H1 (cell line): ENCODE measurements around the gene MYL9. TPM values are rescaled to one million over a fixed set of nuclear protein-coding genes. Genes with fewer than 3 reads are reported as not detected.

Source experiments
- CTCF ChIA-PET: fragments of 300-600 bp; sonication (Branson Sonifier 250); formaldehyde crosslinking; loops from one replicate; lab custom pipeline; 2021; ENCODE audit not compliant: partially characterized antibody; lab: Charles Lee
- POLR2A ChIA-PET: fragments of 300-600 bp; sonication (Branson Sonifier 250); formaldehyde crosslinking; loops from one replicate; lab custom pipeline; 2021; ENCODE audit warnings: inconsistent platforms; ENCODE audit not compliant: partially characterized antibody; lab: Charles Lee
- DNase-seq, 2 experiments: peaks; one replicate each; pipeline versions ENCODE4 v3.0.0 to v3.0.0-alpha.2; 2010 to 2022; ENCODE audit warnings: low spot score in 2 of 2, low read depth in 1 of 2, mixed read lengths in 1 of 2
- FAIRE-seq: peaks from 2 replicates; lab custom pipeline; 2011; peaks lifted over from hg19 to GRCh38; lab: Jason Lieb, UNC
- H2AFZ ChIP-seq: 2 replicates; pipeline ENCODE4 v1.8.1; 2012; ENCODE audit warnings: low read length, inconsistent platforms
- H2AK5ac ChIP-seq: 2 replicates; pipeline ENCODE4 v1.6.1; 2013; ENCODE audit warnings: low read depth, low read length
- H2BK120ac ChIP-seq: replicated peaks from 2 replicates; pipeline ENCODE3; 2013; ENCODE audit warnings: low read depth, low read length, inconsistent platforms
- H2BK12ac ChIP-seq: 2 replicates; pipeline ENCODE4 v1.6.1; 2013; ENCODE audit warnings: low read depth, low read length
- H2BK15ac ChIP-seq: 2 replicates; pipeline ENCODE4 v1.6.1; 2013; ENCODE audit warnings: low read length
- H2BK20ac ChIP-seq: 2 replicates; pipeline ENCODE4 v1.6.1; 2013; ENCODE audit warnings: low read length
- H2BK5ac ChIP-seq: 2 replicates; pipeline ENCODE4 v1.6.1; 2013; ENCODE audit warnings: low read depth, low read length
- H3K14ac ChIP-seq: 2 replicates; pipeline ENCODE4 v1.6.1; 2013; ENCODE audit warnings: inconsistent platforms; ENCODE audit not compliant: insufficient read length
- H3K18ac ChIP-seq: 2 replicates; pipeline ENCODE4 v1.6.1; 2013; ENCODE audit warnings: low read length; ENCODE audit errors: extremely low read depth
- H3K23ac ChIP-seq: 2 replicates; pipeline ENCODE4 v1.6.1; 2013; ENCODE audit warnings: inconsistent platforms; ENCODE audit not compliant: insufficient read length
- H3K23me2 ChIP-seq: 2 replicates; pipeline ENCODE4 v1.6.1; 2013; ENCODE audit warnings: low read depth, low read length
- H3K27ac ChIP-seq: 2 replicates; pipeline ENCODE4 v1.6.1; 2011; ENCODE audit warnings: low read depth, low read length, inconsistent platforms
- H3K27me3 ChIP-seq, 4 experiments: replicated peaks in 1 of 4; 1 replicate in 1 of 4; 2 replicates in 3 of 4; pipeline versions ENCODE4 v1.6.1 to v1.8.1; 2011 to 2013; ENCODE audit warnings: low read length in 3 of 4, mild to moderate bottlenecking in 3 of 4, inconsistent platforms in 2 of 4, mixed read lengths in 2 of 4, moderate library complexity in 1 of 4; ENCODE audit not compliant: control insufficient read depth in 3 of 4, insufficient read depth in 3 of 4; ENCODE audit errors: extremely low read depth in 1 of 4
- H3K36me3 ChIP-seq, 4 experiments: 2 replicates each; pipeline versions ENCODE4 v1.6.1 to v1.8.1; 2011 to 2013; ENCODE audit warnings: mild to moderate bottlenecking in 4 of 4, low read length in 3 of 4, moderate library complexity in 2 of 4, control low read depth in 1 of 4, inconsistent platforms in 1 of 4; ENCODE audit not compliant: insufficient read depth in 4 of 4, control insufficient read depth in 2 of 4
- H3K4ac ChIP-seq: replicated peaks from 2 replicates; pipeline ENCODE3; 2013; ENCODE audit warnings: low read length, low read depth, mixed read lengths, inconsistent platforms; ENCODE audit not compliant: insufficient read length
- H3K4me1 ChIP-seq, 4 experiments: replicated peaks in 1 of 4; 1 replicate in 1 of 4; 2 replicates in 3 of 4; pipeline versions ENCODE4 v1.6.1 to v1.8.1; 2011 to 2013; ENCODE audit warnings: low read length in 3 of 4, inconsistent platforms in 2 of 4, mixed read lengths in 1 of 4; ENCODE audit not compliant: insufficient read depth in 4 of 4, control insufficient read depth in 3 of 4
- H3K4me2 ChIP-seq, 2 experiments: 2 replicates each; pipeline versions ENCODE4 v1.6.1 to v1.8.1; 2011 to 2013; ENCODE audit warnings: low read depth in 2 of 2, low read length in 2 of 2, control low read depth in 1 of 2, inconsistent platforms in 1 of 2, mild to moderate bottlenecking in 1 of 2; ENCODE audit not compliant: insufficient read depth in 1 of 2
- H3K4me3 ChIP-seq, 4 experiments: fragments of 200-600, 300-600 bp in 1 of 4; sonication (generic), shearing (Covaris generic), sonication (Bioruptor Twin) in 1 of 4; 2 replicates each; pipeline versions ENCODE4 v1.5.1 to v1.8.1; 2011 to 2016; ENCODE audit warnings: low read length in 4 of 4, low read depth in 3 of 4, control low read depth in 2 of 4, inconsistent platforms in 2 of 4, mild to moderate bottlenecking in 2 of 4, mixed read lengths in 1 of 4, moderate library complexity in 1 of 4; ENCODE audit not compliant: insufficient read depth in 2 of 4; ENCODE audit errors: extremely low read depth in 1 of 4
- H3K56ac ChIP-seq: replicated peaks from 2 replicates; pipeline ENCODE3; 2013; ENCODE audit warnings: low read depth, mild to moderate bottlenecking, mixed read lengths, low read length, inconsistent platforms; ENCODE audit not compliant: insufficient read length
- H3K79me1 ChIP-seq: 2 replicates; pipeline ENCODE4 v1.6.1; 2013; ENCODE audit warnings: low read depth, low read length, control low read depth
- H3K79me2 ChIP-seq, 2 experiments: 2 replicates each; pipeline versions ENCODE4 v1.6.1 to v1.8.1; 2012 to 2013; ENCODE audit warnings: low read length in 2 of 2, mild to moderate bottlenecking in 2 of 2, inconsistent platforms in 1 of 2; ENCODE audit not compliant: insufficient read depth in 2 of 2, control insufficient read depth in 1 of 2
- H3K9ac ChIP-seq, 4 experiments: replicated peaks in 1 of 4; 1 replicate in 1 of 4; 2 replicates in 3 of 4; pipeline versions ENCODE4 v1.6.1 to v1.8.1; 2011 to 2013; ENCODE audit warnings: low read depth in 3 of 4, low read length in 3 of 4, control low read depth in 2 of 4, mild to moderate bottlenecking in 2 of 4, moderate library complexity in 2 of 4, inconsistent platforms in 1 of 4; ENCODE audit errors: extremely low read depth in 1 of 4
- H3K9me3 ChIP-seq, 2 experiments: 2 replicates each; pipeline versions ENCODE4 v1.6.1 to v1.8.1; 2012 to 2013; ENCODE audit warnings: mild to moderate bottlenecking in 2 of 2, moderate library complexity in 2 of 2, control low read depth in 1 of 2, inconsistent platforms in 1 of 2, low read depth in 1 of 2, low read length in 1 of 2, mixed read lengths in 1 of 2; ENCODE audit not compliant: insufficient read depth in 2 of 2
- H4K20me1 ChIP-seq, 2 experiments: replicated peaks in 1 of 2; 2 replicates each; pipeline versions ENCODE3 to v1.8.1; 2011 to 2013; ENCODE audit warnings: inconsistent platforms in 2 of 2, low read length in 2 of 2, mild to moderate bottlenecking in 1 of 2; ENCODE audit not compliant: insufficient read depth in 2 of 2, control insufficient read depth in 1 of 2
- H4K5ac ChIP-seq: 2 replicates; pipeline ENCODE4 v1.6.1; 2013; ENCODE audit warnings: low read length, low read depth, mixed read lengths, inconsistent platforms; ENCODE audit not compliant: insufficient read length
- H4K8ac ChIP-seq: 2 replicates; pipeline ENCODE4 v1.8.0; 2013; ENCODE audit warnings: mild to moderate bottlenecking, moderate library complexity, low read length, inconsistent platforms; ENCODE audit not compliant: insufficient read depth; ENCODE audit errors: extremely low read depth
- H4K91ac ChIP-seq: replicated peaks from 2 replicates; pipeline ENCODE3; 2013; ENCODE audit warnings: low read length, mixed read lengths, inconsistent platforms; ENCODE audit not compliant: insufficient read length
- KDM4A ChIP-seq: IDR thresholded peaks from one replicate; pipeline ENCODE4 v1.7.1; 2012; ENCODE audit warnings: low read depth, mild to moderate bottlenecking, moderate library complexity, low read length, inconsistent platforms; ENCODE audit not compliant: severe bottlenecking
- KDM5A ChIP-seq: fragments of 200-600 bp; IDR thresholded peaks from 2 replicates; pipeline ENCODE4 v1.7.1; 2012; ENCODE audit warnings: mild to moderate bottlenecking, low read length, inconsistent platforms, mixed read lengths
- SP2 ChIP-seq: IDR thresholded peaks from 2 replicates; pipeline ENCODE4 v1.6.1; 2012; ENCODE audit warnings: mild to moderate bottlenecking, low read length, inconsistent platforms
- TBP ChIP-seq: IDR thresholded peaks from 2 replicates; pipeline ENCODE4 v1.6.1; 2011; ENCODE audit warnings: low read depth, low read length, improper control_type of control experiment
- WGBS, 2 experiments: shearing (Covaris generic) in 1 of 2; methylation state at CpG; one replicate each; pipeline versions ENCODE4 v1.1.6 to v1.1.7; 2013 to 2015; ENCODE audit warnings: low lambda C conversion rate in 2 of 2, mixed read lengths in 2 of 2, inconsistent platforms in 1 of 2, low coverage in 1 of 2, missing lambda C conversion rate in 1 of 2; ENCODE audit not compliant: insufficient replicate concordance in 2 of 2, insufficient coverage in 1 of 2, insufficient read length in 1 of 2; ENCODE audit errors: extremely low coverage in 1 of 2, missing lambda C conversion rate in 1 of 2; 5-methylcytosine and 5-hydroxymethylcytosine counted together
- polyA plus RNA-seq, 7 experiments: library from polyadenylated mRNA; depleted of rRNA in 3 of 7; stranded (reverse) in 5 of 7; unstranded in 2 of 7; fragments of >200 nt in 5 of 7; fragments of 200-250 nt in 2 of 7; gene quantifications; 1 replicate in 5 of 7; 2 replicates in 1 of 7; 4 replicates in 1 of 7; pipeline versions ENCODE4 v1.2.1 to v1.2.3, GENCODE V29; 2011 to 2013; ENCODE audit warnings: missing spikeins in 2 of 7, mixed read lengths in 2 of 7
- total RNA-seq: library from RNA; stranded (reverse); fragmentation: NEBNext Ultra II Directional; extraction: Animal tissue kit (Norgen Biotek cat#: 25700); gene quantifications from 2 replicates; pipeline ENCODE4 v1.2.1, GENCODE V29; 2021

MYL9 gene
- total and polyA plus RNA-seq, 2 of the 8 experiments (the other 6 are each of a cell fraction or from before 2014, with no cell fraction given), result 26.8 to 193 TPM

DNA sequence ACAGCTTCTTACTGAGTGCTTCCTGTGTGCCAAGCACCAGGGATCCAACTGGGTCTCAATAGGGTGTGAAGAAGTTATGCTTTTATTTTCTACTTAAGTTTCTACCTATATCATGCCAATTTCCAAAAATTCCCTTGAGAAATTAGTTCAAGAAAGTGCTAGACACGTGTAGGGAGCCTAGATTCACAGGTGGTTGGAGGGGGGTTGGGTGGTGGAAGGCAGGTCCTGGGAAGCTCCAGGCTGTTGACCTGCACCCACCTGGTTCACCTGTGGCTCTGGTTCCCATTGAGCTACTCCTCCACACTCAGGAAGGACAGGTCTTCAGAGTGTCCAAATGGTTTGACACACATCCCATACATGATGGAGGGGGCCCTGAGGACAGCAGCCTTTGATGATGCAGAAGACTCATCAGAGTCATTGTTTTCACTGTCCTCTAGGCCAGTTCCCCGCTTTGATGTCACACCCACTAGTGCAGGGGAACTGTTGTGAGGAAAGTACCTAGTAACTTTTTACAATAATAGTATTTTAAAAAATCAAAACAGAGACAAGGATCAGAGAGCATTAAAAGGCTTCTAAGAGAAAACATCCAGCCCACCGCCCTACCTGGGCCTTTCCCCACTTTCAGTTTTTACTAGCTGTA lies 39.8 kb upstream of the MYL9 start:
- H2BK5ac ChIP-seq, result no peak overlapping the region
- no peak overlapping the region for H2BK120ac ChIP-seq
- H3K4me1 ChIP-seq, result no peaks in the 10 kb centered on the region
- H3K27ac ChIP-seq, result no peak overlapping the region
- no peak overlapping the region for H3K9ac ChIP-seq
- POLR2A ChIA-PET, result interaction anchor here (1.3 to 1.9 kb wide), 2 partner anchors 13 to 177 kb away, joined by 3 to 5 read pairs; no protein-coding TSS in a partner anchor
- H3K14ac ChIP-seq, result no peak overlapping the region
- H3K9me3 ChIP-seq, result no peaks in the 10 kb centered on the region
- H3K23ac ChIP-seq, result no peak overlapping the region
- no peak overlapping the region for H3K56ac ChIP-seq
- no peak overlapping the region for H3K4me3 ChIP-seq
- no peak overlapping the region for H3K4me2 ChIP-seq
- peaks cover 16 to 44% (median 27%) of the 10 kb centered on the region in 4 experiments; a peak in 7 of 8 replicates for H3K36me3 ChIP-seq
- 88% methylated on average over 3 of the region's 3 CpGs; no CpG with 5 or more reads in 1 of the 2 experiments for WGBS, 2 experiments
- H3K23me2 ChIP-seq, result no peaks in the 10 kb centered on the region
- H3K79me2 ChIP-seq, result no peaks in the 10 kb centered on the region
- H2AK5ac ChIP-seq, result no peak overlapping the region
- no peaks in the 10 kb centered on the region for H3K79me1 ChIP-seq
- no peak overlapping the region for H2BK12ac ChIP-seq
- H2BK15ac ChIP-seq, result no peak overlapping the region
- H2BK20ac ChIP-seq, result no peak overlapping the region
- peaks cover 5 to 10% of the 10 kb centered on the region in 2 experiments for H4K20me1 ChIP-seq
- H3K4ac ChIP-seq, result no peak overlapping the region
- CTCF ChIA-PET, result interaction anchor here (1.1 to 4.0 kb wide), 7 partner anchors 10 to 162 kb away, joined by 3 to 19 read pairs (median 3); no protein-coding TSS in a partner anchor
- H2AFZ ChIP-seq, result no peak overlapping the region
- H3K18ac ChIP-seq, result no peak overlapping the region
- no peak overlapping the region for H4K8ac ChIP-seq
- no peak overlapping the region for H4K5ac ChIP-seq
- no peaks in the 10 kb centered on the region; a peak in 1 of 7 replicates for H3K27me3 ChIP-seq
- no peak for DNase-seq
- no peak for FAIRE-seq
- H4K91ac ChIP-seq, result no peak overlapping the region
- no peak for TF ChIP-seq KDM4A
- no peak for TF ChIP-seq TBP
- TF ChIP-seq SP2, result no peak
- no peak for TF ChIP-seq KDM5A
